Adipocyte (in vitro differentiated cells): ENCODE data around the gene SH3BGRL3.
A peak's percentile ranks its signal among the peaks of the same experiment; 100 is the strongest.
"Not testable (repeated sequence)": the region's sequence is repeated elsewhere in the genome, so short reads cannot be mapped to it uniquely, and the experiment has no call there.

Source experiments
- DNase-seq: peaks from one replicate; pipeline ENCODE4 v3.0.0-alpha.2; 2015; ENCODE audit warnings: low read depth
- H3K27me3 ChIP-seq: replicated peaks from 2 replicates; pipeline ENCODE4 v1.7.0; 2013; ENCODE audit warnings: mild to moderate bottlenecking, low read length, moderate library complexity; ENCODE audit not compliant: control insufficient read depth, insufficient read depth
- H3K36me3 ChIP-seq: 2 replicates; pipeline ENCODE4 v1.7.0; 2013; ENCODE audit warnings: low read length, mild to moderate bottlenecking, moderate library complexity; ENCODE audit not compliant: control insufficient read depth, insufficient read depth, severe bottlenecking
- H3K4me1 ChIP-seq: 2 replicates; pipeline ENCODE4 v1.7.0; 2013; ENCODE audit warnings: mild to moderate bottlenecking, low read length, moderate library complexity; ENCODE audit not compliant: control insufficient read depth, insufficient read depth
- H3K4me3 ChIP-seq: 2 replicates; pipeline ENCODE4 v1.7.0; 2013; ENCODE audit warnings: mild to moderate bottlenecking, low read length, moderate library complexity
- H3K9ac ChIP-seq: 2 replicates; pipeline ENCODE4 v1.7.0; 2013; ENCODE audit warnings: mild to moderate bottlenecking, low read length, moderate library complexity
- H3K9me3 ChIP-seq: 2 replicates; pipeline ENCODE4 v1.7.0; 2013; ENCODE audit warnings: mild to moderate bottlenecking, low read length, moderate library complexity; ENCODE audit not compliant: control insufficient read depth

Gene SH3BGRL3

GRCh38 chr1:26307363-26307781, 27.5 kb downstream of the SH3BGRL3 start:
- H3K4me3 ChIP-seq: peak overlapping the region; percentile 86

GRCh38 chr1:26307966-26308899, 28.3 kb downstream of the SH3BGRL3 start:
- H3K9me3 ChIP-seq, H3K27me3 ChIP-seq, H3K36me3 ChIP-seq, H3K9ac ChIP-seq, DNase-seq, H3K4me3 ChIP-seq: not testable (repeated sequence)
- peaks cover 22% of the 10 kb centered on the region for H3K4me1 ChIP-seq

More at GRCh38 chr1:26307363-26307781, 27.5 kb downstream of the SH3BGRL3 start:
- Histone ChIP-seq H3K36me3 (no peaks in the 10 kb centered on the region), H3K9ac (peak overlapping the region; percentile 50), H3K27me3 (no peaks in the 10 kb centered on the region), H3K9me3 (no peaks in the 10 kb centered on the region), H3K4me1 (peaks cover 31% of the 10 kb centered on the region)
- DNase-seq: no peak

GRCh38 chr1:26314501-26314900, 34.6 kb downstream of the SH3BGRL3 start:
- no peak for DNase-seq
- Histone ChIP-seq H3K4me3 (no peak overlapping the region), H3K9ac (peak overlapping the region; percentile 64), H3K27me3 (no peaks in the 10 kb centered on the region), H3K9me3 (no peaks in the 10 kb centered on the region), H3K36me3 (no peaks in the 10 kb centered on the region), H3K4me1 (peaks cover 35% of the 10 kb centered on the region)

GRCh38 chr1:26315874-26316850, 36.3 kb downstream of the SH3BGRL3 start:
- Histone ChIP-seq H3K9me3 (no peaks in the 10 kb centered on the region), H3K36me3 (no peaks in the 10 kb centered on the region), H3K4me1 (peaks cover 37% of the 10 kb centered on the region), H3K9ac (peak overlapping the region; percentile 64), H3K4me3 (no peak overlapping the region), H3K27me3 (no peaks in the 10 kb centered on the region)
- no peak for DNase-seq

GRCh38 chr1:26317146-26317545, 37.3 kb downstream of the SH3BGRL3 start:
- Histone ChIP-seq H3K4me1 (peaks cover 39% of the 10 kb centered on the region), H3K9ac (no peak overlapping the region)
- no peak for DNase-seq

GRCh38 chr1:26317612-26318337, 37.9 kb downstream of the SH3BGRL3 start, which contains the start of gene CD52:
Gene CD52, plus strand, starts transcription at chr1:26317958. Its CDS starts 60 bp downstream, at chr1:26318018.
- DNase-seq: no peak
- Histone ChIP-seq H3K4me3 (no peak within 1 kb of the TSS), H3K36me3 (no peaks in the 10 kb centered on the region), H3K27me3 (peaks cover 2% of the 10 kb centered on the region), H3K9me3 (no peaks in the 10 kb centered on the region), H3K9ac (no peak within 1 kb of the TSS), H3K4me1 (peaks cover 39% of the 10 kb centered on the region)

More at GRCh38 chr1:26317146-26317545, 37.3 kb downstream of the SH3BGRL3 start:
- Histone ChIP-seq H3K9me3 (no peaks in the 10 kb centered on the region), H3K4me3 (no peak overlapping the region), H3K36me3 (no peaks in the 10 kb centered on the region), H3K27me3 (no peaks in the 10 kb centered on the region)

GRCh38 chr1:26318338-26319064, 38.6 kb downstream of the SH3BGRL3 start:
- Histone ChIP-seq H3K4me3 (no peak overlapping the region), H3K27me3 (peaks cover 2% of the 10 kb centered on the region), H3K9me3 (no peaks in the 10 kb centered on the region), H3K36me3 (no peaks in the 10 kb centered on the region), H3K9ac (no peak overlapping the region), H3K4me1 (peaks cover 39% of the 10 kb centered on the region)
- no peak for DNase-seq

- no peaks in the 10 kb centered on the region for H3K9me3 ChIP-seq
- H3K36me3 ChIP-seq: no peaks in the 10 kb centered on the region
- no peak for DNase-seq
- peak overlapping the region; percentile 80 for H3K9ac ChIP-seq
- peaks cover 20% of the 10 kb centered on the region for H3K4me1 ChIP-seq
- H3K27me3 ChIP-seq: peaks cover 2% of the 10 kb centered on the region
- no peak overlapping the region for H3K4me3 ChIP-seq
Measured at GRCh38 chr1:26320896-26321295, 41.0 kb downstream of the SH3BGRL3 start.

- no peak overlapping the region for H3K4me3 ChIP-seq
- DNase-seq: peak; percentile 95
- H3K27me3 ChIP-seq: peaks cover 2% of the 10 kb centered on the region
- H3K9me3 ChIP-seq: no peaks in the 10 kb centered on the region
- no peaks in the 10 kb centered on the region for H3K36me3 ChIP-seq
- H3K9ac ChIP-seq: peak overlapping the region; percentile 80
- H3K4me1 ChIP-seq: peaks cover 14% of the 10 kb centered on the region
Measured at GRCh38 chr1:26321315-26322041, 41.6 kb downstream of the SH3BGRL3 start.

GRCh38 chr1:26322042-26322331, 42.1 kb downstream of the SH3BGRL3 start:
- Histone ChIP-seq H3K4me1 (peaks cover 12% of the 10 kb centered on the region), H3K9me3 (no peaks in the 10 kb centered on the region), H3K27me3 (peaks cover 2% of the 10 kb centered on the region), H3K9ac (peak overlapping the region; percentile 60), H3K36me3 (no peaks in the 10 kb centered on the region), H3K4me3 (no peak overlapping the region)
- no peak for DNase-seq
